HG03095 (cell line): Measurements from ENCODE around the gene HECW1.
"Not testable (repeated sequence)": the region's sequence is repeated elsewhere in the genome, so short reads cannot be mapped to it uniquely, and the experiment has no call there.

Experiments
- ATAC-seq: cut with Tn5 transposase; IDR thresholded peaks from one replicate; pipeline ENCODE4 v1.9.1; 2021; ENCODE audit warnings: moderate library complexity; ENCODE audit not compliant: unreplicated experiment

HECW1 gene

DNA sequence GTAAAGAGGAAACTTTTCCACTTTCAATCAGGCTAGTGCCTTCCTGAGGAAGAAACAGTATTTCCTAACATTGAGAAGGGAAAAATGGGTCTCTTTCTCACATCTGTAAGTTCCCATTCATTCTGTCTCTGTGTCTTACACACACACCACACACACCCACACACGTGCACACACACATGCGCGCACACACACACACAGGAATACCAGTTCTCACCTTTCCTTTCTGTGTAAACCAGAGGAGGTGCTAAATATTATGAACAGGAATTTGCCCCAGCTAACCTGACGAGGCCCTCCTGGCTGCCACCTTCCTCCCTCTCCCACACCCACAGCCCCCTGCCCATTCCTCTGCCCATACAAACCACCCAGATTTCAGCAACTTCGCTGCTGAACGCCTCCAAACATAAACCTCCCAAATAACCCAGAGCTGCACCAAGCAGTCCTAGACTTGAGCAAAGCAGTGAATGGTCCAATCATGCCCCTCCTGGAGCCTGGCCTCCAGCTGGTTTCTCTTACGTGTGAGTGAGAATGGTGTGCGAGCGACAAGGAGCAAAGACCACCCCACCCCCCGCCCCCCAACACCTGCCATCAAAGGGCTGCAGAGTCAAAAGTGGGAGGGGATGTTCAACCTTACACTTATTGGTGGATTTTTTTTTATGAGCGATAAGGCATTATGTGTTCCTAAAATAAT lies 190.5 kb downstream of the HECW1 start:
- no peak for ATAC-seq

DNA sequence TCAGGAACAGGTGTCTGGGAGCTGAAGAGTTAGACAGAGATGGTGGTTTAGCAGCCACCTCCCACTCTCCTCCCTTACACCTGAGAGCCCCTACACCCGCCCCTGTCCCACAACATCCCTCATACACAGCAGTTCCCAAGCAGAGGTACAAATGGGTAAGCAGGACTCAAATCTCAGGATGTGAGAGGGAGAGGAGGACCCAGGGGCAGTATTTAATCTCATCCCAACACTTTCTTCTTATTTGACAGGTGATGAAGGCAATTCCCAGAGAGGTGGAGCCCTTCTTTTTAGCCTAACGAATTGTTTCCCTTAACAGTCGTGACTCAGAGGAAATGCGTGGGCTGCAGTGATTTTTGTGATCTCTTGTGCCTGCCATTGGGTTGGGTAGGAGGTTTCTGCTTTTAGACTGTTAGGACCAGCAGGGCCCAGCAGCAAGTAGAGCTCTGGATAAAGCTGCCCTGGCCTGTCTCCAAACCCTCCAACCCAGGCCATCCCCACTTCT lies 191.3 kb downstream of the HECW1 start:
- ATAC-seq: no peak

DNA sequence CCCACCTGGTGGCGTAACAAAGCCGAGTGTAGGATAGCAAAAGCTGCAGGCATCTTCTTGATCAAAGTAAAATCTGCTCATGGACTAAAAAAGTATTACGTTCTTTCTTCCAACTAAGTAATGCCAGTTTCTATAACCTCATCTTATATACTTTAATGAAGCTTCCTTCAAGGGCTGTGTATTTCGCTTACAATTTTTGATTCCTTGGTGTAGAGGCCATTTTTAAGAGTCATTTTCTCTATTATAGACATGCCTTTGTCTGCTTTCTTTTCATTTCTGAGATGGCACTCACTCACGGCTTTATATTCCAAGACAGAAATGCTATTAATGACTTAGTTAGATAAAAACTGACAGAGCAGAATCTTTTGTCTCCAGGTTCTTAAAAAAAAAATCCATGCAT lies 194.0 kb downstream of the HECW1 start:
- no peak for ATAC-seq

DNA sequence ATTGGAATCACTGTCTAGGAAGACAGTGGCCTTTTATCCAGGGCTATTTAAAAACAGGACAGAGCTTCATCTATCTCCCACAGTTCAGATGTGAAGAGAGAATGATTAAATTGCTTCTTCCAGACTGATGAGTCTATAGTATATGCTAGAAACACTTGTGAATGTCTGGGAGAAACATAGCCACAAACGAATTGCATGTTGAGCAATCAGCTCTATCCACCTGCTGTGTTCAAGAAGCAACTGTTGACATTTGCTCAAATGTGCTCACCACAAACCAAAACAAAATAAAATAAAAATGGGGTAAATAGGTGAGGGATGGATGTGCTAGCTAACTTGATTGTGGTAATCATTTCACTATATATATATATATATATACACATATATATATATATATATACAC lies 195.1 kb downstream of the HECW1 start:
- no peak for ATAC-seq

DNA sequence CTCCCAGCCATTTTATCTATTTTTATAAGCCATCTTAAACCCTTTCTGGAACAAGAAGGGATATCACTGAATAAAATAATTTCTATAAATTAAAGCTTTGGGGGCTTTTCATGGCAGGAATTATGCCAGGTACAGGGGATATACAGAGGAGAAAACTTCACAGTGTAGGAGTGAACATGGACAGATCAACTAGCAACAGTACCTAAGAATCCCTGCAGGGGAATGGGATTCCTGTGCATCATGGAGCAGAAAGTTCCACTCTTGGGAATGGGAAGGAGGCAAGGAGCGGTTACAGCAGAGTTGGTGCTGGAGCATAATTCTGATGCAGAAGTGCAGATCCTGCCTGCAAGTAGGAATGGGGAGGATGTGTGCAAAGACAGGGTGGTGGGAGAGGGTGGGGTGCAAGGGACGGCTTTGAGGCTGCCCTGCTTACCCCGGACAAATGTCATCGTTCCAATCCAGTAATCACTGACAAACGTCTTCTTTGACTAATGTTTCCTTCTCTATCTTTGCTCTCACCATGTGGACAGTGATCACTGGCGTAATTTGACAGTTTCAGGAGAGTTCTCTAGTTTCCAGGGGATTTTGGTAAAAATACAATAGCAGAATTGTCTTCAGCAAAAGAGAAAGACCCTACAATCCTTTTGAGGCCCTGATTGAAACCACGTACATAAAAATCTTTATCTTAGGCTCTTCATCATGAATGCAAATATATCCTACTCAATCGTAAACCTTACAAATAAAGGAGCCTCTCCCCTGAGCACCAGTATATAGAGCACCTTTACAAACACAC lies 196.7 kb downstream of the HECW1 start:
- peak; percentile 69 for ATAC-seq

DNA sequence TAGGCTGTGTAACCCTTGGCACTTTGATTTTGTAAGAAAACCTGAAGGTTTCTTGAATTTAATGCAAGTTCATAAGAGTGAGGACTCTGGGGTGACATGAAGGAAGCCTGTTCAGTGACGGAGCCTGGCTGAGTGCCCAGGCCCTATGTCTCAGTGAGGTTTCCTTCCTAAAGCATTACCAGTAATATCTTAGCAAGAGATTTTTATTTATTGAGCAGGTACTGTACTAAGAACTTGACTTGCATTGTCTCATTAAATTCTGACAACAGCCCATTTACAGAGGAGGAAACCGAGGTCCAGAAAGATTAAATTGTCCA lies 197.2 kb downstream of the HECW1 start:
- ATAC-seq: peak; percentile 6

DNA sequence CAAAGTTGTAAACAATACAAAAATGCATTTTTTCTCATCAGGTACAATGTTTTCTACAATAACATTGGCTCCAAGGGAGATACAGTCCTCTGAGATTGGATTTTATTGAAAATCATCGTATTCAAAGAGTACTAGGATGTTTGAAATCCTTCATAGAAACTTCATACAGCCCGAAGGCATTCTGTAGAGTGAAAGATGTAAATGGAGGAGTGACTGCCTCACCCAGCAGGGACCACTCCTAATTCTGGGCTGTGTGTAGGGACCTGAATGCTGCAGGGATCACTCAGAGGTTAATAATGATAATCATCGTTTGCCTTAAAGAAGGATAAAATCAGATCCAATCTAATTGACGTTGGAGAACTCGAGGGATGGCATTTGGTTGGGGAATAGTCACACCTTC lies 198.6 kb downstream of the HECW1 start:
- no peak for ATAC-seq

DNA sequence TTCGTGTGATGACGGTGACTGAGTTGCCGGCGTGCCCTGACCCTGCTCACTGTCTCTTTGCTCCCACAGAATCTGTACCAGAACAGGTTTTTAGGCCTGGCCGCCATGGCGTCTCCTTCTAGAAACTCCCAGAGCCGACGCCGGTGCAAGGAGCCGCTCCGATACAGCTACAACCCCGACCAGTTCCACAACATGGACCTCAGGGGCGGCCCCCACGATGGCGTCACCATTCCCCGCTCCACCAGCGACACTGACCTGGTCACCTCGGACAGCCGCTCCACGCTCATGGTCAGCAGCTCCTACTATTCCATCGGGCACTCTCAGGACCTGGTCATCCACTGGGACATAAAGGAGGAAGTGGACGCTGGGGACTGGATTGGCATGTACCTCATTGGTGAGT lies 199.2 kb downstream of the HECW1 start:
- no peak for ATAC-seq

DNA sequence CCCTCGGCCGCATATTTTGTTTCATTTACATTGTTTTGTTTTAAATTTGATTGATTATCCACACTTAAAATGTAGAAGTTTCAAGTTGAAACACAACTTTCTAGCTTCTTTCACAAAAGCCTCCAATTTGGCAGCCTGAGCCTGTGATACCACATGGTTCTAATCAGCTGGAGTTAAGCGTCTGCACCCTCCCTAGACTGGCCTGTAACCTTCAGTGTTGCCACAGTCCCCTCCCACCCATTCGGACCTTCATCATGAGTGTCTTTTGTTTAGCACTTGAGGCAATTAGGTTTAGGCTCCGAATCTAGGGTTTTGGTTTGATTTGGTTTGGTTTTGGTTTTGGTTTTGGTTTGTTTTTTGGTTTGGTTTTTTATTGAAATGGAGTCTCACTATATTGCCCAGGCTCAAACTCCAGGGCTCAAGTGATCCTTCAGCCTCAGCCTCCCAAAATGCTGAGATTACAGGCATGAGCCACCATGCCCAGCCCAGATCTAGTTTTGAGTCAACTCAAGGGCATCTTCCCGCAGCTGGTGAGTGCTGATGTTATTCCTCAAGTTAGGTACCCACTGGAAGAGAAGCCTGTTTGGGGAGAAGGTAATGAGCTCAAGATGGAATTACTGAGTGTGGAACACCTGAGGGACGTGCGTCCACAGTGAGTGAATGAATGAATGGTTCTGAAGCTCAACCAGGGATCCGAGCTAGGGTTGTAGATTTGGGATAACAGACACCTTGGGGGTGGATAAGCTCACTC lies 201.4 kb downstream of the HECW1 start:
- no peak for ATAC-seq

DNA sequence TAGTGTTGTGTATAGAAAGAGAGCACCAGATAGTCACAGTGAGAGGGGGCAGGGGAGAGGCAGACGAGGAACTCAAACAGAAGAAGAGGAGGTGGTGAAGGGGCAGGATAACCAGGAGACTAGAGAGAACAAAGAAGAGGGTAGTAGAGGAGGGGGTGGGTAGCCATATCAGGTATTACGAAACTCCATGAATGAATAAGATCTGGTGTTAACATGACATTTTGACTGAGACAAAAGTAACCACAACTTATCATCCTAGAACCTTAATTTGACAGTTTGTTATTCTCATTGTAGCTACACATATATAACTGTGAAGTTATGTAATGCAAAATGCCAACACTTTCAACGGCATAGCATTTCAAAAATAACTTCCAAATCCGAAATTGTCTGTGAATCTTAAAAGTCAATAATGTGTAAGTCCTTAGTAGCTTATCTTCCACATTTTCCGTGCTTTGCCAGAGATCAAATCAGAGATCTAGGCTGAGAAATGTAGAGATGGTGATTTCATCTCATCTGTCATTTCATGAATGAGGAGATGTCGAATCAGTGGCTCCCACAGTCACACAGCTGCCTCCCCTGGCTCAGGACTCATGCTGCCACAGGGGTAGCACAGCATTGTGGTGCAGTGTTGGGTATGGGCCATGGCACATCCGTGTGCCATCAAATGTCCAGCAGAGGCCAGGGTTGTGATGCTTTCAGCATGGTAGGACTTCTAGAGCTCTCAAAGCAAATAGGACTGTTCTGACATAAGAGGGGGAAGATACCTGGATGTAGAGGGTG lies 202.1 kb downstream of the HECW1 start:
- ATAC-seq: peak; percentile 46

DNA sequence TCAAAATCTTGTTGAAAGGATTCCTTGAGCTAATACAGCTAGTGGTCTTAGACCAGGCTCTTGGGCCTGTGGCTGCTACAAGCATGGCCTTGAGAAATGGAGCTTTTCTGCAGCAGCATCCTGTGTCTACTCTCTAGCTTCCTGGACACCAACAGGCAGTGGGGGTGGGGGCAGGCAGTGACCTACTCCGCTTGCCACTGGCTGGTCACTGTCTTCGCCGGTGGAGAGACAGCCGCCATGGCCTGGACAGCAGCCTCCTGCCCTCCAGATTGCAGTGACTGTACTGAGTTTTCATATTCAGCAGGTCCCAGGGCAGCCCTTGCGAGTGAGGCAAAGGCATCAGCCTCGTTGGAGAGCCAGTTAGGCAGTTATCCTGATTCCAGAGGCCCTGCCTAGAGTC lies 204.6 kb downstream of the HECW1 start:
- no peak for ATAC-seq

DNA sequence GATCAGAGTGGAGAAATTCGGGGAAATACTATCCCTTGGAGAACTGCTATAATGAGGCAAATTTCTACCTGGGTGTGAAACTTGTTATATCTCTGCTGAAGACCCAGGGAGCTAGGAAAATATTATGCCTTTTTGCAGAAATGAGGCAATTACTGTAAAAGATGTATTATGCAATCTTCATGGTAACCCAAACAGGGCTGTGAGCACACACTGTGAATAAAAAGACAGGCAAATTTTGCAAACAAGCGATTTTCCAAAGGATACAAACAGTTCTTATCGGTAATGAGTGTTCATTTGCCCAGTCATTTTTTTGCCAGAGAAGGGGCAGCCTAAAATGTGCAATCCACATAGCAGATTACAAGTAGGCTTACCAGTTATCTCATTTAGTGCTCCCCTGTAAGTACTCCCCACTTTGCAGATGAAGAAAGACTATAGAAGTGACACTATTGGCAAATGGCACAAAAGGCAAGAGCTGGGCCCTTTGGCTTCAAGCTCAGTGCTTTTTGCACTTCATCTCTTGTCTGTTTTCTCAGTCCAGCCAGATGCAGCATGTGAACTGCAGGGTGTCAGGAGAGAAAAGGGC lies 205.8 kb downstream of the HECW1 start:
- no peak for ATAC-seq

DNA sequence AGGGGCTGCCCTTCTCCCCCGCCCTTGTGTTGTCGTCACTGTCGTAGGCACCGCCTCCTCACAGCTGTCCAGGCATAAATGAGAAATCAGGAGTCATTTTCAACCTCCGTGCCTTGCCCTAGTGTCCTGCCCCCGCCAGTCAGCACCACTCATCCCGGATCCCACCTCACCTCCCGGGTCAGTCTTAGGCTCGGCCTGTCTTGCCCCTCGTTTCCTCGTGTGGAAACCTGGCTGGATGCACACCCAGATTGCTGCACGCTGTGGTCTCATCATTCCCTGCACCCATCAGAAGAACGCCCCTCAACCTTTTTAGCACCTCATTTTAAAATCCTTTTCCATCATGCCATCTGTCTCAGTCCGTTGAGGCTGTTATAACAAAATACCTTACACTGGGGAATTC lies 213.1 kb downstream of the HECW1 start:
- no peak for ATAC-seq

DNA sequence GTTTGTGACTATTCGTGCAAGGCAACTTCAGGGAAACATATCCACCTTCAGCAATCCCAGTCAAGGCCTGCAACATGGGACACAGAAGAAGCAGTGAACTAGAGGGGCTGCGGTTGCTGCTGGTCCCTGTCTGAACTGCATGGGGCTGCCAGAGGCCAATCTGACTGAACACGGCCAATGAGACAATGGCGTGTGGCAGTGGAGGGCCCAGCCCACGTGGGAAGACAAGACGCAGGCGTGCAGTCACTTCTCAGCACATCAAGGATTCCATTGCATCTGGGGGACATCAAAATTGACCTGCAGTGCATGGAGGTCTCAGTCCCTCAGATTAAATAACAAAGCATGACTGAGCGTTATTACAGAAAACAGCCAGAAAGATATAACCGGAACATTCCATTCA lies 215.9 kb downstream of the HECW1 start:
- no peak for ATAC-seq

DNA sequence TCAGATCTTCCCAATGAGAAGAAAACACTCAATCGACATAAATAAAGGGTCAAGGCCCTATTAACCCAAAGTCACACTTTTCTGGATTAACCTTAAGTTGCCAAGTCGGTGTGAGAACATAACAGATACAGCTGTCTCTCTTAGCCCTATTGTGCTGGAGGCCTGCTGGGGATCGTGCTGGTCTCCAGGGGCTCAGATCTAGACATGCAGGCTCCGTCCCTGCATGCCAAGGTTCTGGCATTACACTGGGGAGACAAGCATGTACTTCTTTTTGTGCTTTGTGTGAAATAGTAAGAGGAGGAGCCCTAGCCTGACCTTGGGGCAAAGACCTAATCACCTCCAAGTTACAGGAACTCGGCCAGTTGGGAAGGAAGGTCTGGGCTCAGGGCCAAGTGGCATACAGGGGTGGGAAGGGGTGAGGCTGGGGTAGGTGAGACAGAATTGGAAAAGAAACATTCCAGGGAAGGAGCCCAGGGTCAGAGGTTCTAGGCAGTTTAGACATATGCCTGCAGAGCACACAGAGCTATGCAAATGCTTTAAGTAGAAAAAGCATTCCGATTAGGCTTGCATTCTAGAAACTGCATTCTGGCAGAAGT lies 216.4 kb downstream of the HECW1 start:
- no peak for ATAC-seq

DNA sequence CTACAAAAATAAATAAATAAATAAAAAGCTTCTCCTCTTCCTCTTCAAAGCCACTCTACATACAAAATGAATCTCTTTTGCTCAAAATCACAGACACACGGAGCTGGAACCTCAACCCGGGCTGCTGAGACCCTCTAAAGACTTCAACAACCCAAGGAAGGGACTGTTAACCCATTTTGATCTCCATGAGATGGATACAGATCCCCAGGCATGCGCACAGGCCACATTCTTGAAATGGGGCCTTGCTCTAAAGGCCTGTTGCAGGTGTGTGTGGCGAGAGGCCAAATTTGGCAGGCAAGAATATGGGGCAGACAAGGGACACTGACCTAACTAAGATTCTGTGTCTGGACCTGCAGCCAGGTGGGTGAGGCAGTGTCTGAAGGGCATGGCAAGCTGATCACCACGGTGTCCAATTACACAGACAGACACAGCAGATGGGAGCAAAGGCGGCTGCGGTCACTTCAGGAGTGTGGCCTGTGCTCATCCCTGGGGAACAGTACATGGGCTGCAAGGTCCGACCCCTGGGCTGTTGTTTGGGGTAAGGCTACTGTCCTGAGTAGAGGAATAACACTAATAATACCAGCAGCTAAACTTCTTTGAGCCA lies 219.8 kb downstream of the HECW1 start:
- no peak for ATAC-seq

DNA sequence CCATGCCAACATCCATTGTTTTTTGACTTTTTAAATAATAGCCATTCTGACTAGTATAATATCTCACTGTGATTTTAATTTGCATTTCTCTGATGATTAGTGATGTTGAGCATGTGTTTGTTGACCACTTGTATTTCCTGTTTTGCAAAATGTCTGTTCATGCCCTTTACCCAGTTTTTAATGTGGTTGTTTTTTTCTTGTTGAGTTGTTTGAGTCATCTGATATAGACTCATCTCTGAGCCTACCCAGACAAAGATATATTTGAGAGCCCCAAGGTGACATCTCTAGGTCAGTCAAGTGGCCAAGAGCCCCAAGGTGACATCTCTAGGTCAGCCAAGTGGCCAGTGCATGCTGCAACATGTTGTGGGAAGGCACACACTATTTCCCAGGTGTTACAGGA lies 224.7 kb downstream of the HECW1 start:
- ATAC-seq: no peak

DNA sequence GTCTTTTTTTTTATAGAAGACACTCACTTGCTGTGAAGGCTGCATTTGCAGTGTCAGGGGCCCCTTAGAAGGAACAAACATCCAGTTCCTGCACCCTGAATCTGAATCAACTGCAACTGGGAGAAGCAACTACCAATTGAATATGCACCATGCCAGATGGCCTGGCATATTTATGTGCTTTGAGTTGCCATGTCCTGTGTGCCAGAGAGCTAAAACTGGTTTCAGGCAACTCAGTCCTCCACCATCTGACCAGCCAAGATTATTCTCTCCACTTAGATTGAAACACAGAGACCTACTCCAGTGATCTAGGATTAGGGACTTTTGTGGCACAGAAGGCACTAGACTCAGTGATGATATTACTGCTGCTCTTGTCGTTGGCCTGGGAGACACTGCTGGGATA lies 225.4 kb downstream of the HECW1 start:
- ATAC-seq: no peak

DNA sequence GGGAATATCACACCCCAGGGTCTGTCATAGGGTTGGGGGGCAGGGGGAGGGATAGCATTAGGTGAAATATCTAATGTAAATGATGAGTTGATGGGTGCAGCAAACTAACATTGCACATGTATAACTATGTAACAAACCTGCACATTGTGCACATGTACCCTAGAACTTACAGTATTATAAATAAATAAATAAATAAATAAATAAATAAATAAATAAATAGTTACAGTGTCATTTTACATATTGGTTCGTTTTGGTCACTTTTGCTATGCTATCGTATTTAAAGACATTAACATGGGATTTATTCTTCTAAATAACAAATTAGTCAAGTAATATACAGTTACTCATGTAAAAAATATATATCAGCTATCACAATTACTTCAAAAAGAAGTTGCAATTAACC lies 228.7 kb downstream of the HECW1 start:
- ATAC-seq: no peak

DNA sequence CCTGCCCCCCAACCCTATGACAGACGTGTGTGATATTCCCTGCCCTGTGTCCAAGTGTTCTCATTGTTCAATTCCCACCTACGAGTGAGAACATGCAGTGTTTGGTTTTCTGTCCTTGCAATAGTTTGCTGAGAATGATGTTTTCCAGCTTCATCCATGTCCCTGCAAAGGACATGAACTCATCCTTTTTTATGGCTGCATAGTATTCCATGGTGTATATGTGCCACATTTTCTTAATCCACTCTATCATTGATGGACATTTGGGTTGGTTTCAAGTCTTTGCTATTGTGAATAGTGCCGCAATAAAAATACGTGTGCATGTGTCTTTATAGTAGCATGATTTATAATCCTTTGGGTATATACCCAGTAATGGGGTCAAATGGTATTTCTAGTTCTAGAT lies 231.0 kb downstream of the HECW1 start:
- not testable (repeated sequence) for ATAC-seq
